Measurements from ENCODE around the gene INSYN2B. TPM values are rescaled to one million over a fixed set of nuclear protein-coding genes. Genes with fewer than 3 reads are reported as not detected.

The INSYN2B gene
- total RNA-seq, 3 donors from 2014 or later (not counting 1 experiment from before 2014, with no cell fraction given): not detected

GRCh38 chr5:169873642-169874041 lies 106.7 kb downstream of the INSYN2B start:
- no peak overlapping the region for H3K4me3 Mint-ChIP-seq
- Histone ChIP-seq H3K27ac (ENCODE audit: low read length) (no peak overlapping the region), H3K27me3 (ENCODE audit: control insufficient read depth, insufficient read depth, low read length) (no peaks in the 10 kb centered on the region), H3K4me1 (ENCODE audit: control insufficient read depth, insufficient read depth, low read length) (peaks cover 3% of the 10 kb centered on the region), H3K9me3 (ENCODE audit: control insufficient read depth, insufficient read depth, low read length) (no peaks in the 10 kb centered on the region), H3K4me3 (ENCODE audit: low read length) (no peak overlapping the region), H3K36me3 (ENCODE audit: control insufficient read depth, insufficient read depth, low read length) (peaks cover 6% of the 10 kb centered on the region)
- ATAC-seq (no peak), DNase-seq (no peak)
- peaks cover 40 to 50% of the 10 kb centered on the region in 2 donors for H3K4me1 Mint-ChIP-seq
- H3K9me3 Mint-ChIP-seq: no peaks in the 10 kb centered on the region
- WGBS (ENCODE audit: insufficient coverage): 95% methylated on average over 3 of the region's 5 CpGs
- H3K27me3 Mint-ChIP-seq (ENCODE audit: low read depth in 2 of 2): no peaks in the 10 kb centered on the region
- intact Hi-C loops (cut with micrococcal nuclease): no loop called here
- no peak for TF ChIP-seq CTCF (IDR thresholded peaks at IDR 0.05)
- H3K27ac Mint-ChIP-seq: no peak overlapping the region
- no peaks in the 10 kb centered on the region for H3K36me3 Mint-ChIP-seq

GRCh38 chr5:169871826-169872490 lies 108.3 kb downstream of the INSYN2B start:
- intact Hi-C loops (cut with micrococcal nuclease): no loop called here
- Mint-ChIP-seq H3K9me3 (no peaks in the 10 kb centered on the region), H3K4me3 (no peak overlapping the region), H3K36me3 (no peaks in the 10 kb centered on the region), H3K4me1 (peaks cover 40 to 57% of the 10 kb centered on the region in 2 donors), H3K27ac (peak overlapping the region in 1 of 2 donors; percentile 1), H3K27me3 (ENCODE audit: low read depth in 2 of 2) (no peaks in the 10 kb centered on the region)
- H3K27ac ChIP-seq (ENCODE audit: low read length): no peak overlapping the region
- ATAC-seq (no peak), DNase-seq (no peak)
- peaks cover 2% of the 10 kb centered on the region for H3K4me1 ChIP-seq (ENCODE audit: control insufficient read depth, insufficient read depth, low read length)
- H3K4me3 ChIP-seq (ENCODE audit: low read length): no peak overlapping the region
- 100% methylated on average over 5 of the region's 5 CpGs for WGBS (ENCODE audit: insufficient coverage)
- peaks cover 8% of the 10 kb centered on the region for H3K36me3 ChIP-seq (ENCODE audit: control insufficient read depth, insufficient read depth, low read length)
- TF ChIP-seq CTCF (IDR thresholded peaks at IDR 0.05): no peak
- no peaks in the 10 kb centered on the region for H3K27me3 ChIP-seq (ENCODE audit: control insufficient read depth, insufficient read depth, low read length)
- H3K9me3 ChIP-seq (ENCODE audit: control insufficient read depth, insufficient read depth, low read length): no peaks in the 10 kb centered on the region

GRCh38 chr5:169870211-169870610 lies 110.1 kb downstream of the INSYN2B start:
- peaks cover 32 to 60% of the 10 kb centered on the region in 2 donors for H3K4me1 Mint-ChIP-seq
- Histone ChIP-seq H3K9me3 (ENCODE audit: control insufficient read depth, insufficient read depth, low read length) (no peaks in the 10 kb centered on the region), H3K4me3 (ENCODE audit: low read length) (no peak overlapping the region), H3K36me3 (ENCODE audit: control insufficient read depth, insufficient read depth, low read length) (peaks cover 8% of the 10 kb centered on the region), H3K4me1 (ENCODE audit: control insufficient read depth, insufficient read depth, low read length) (no peaks in the 10 kb centered on the region), H3K27ac (ENCODE audit: low read length) (no peak overlapping the region), H3K27me3 (ENCODE audit: control insufficient read depth, insufficient read depth, low read length) (no peaks in the 10 kb centered on the region)
- no peaks in the 10 kb centered on the region for H3K27me3 Mint-ChIP-seq (ENCODE audit: low read depth in 2 of 2)
- ATAC-seq (no peak), DNase-seq (no peak)
- intact Hi-C loops (cut with micrococcal nuclease): no loop called here
- H3K36me3 Mint-ChIP-seq: no peaks in the 10 kb centered on the region
- H3K9me3 Mint-ChIP-seq: no peaks in the 10 kb centered on the region
- no peak overlapping the region for H3K27ac Mint-ChIP-seq
- no peak overlapping the region for H3K4me3 Mint-ChIP-seq
- WGBS (ENCODE audit: insufficient coverage): 93% methylated on average over 2 of the region's 2 CpGs
- no peak for TF ChIP-seq CTCF (IDR thresholded peaks at IDR 0.05)

GRCh38 chr5:169869066-169869465 lies 111.2 kb downstream of the INSYN2B start:
- no peak for TF ChIP-seq CTCF (IDR thresholded peaks at IDR 0.05)
- H3K36me3 Mint-ChIP-seq: no peaks in the 10 kb centered on the region

More at GRCh38 chr5:169869066-169869465, 111.2 kb downstream of the INSYN2B start:
- Mint-ChIP-seq H3K9me3 (no peaks in the 10 kb centered on the region), H3K4me3 (no peak overlapping the region), H3K4me1 (peaks cover 36 to 61% of the 10 kb centered on the region in 2 donors), H3K27ac (peak overlapping the region; percentile 27 to 28), H3K27me3 (ENCODE audit: low read depth in 2 of 2) (no peaks in the 10 kb centered on the region)
- ATAC-seq (no peak), DNase-seq (no peak)
- no peak overlapping the region for H3K4me3 ChIP-seq (ENCODE audit: low read length)
- intact Hi-C loops (cut with micrococcal nuclease): no loop called here
- peaks cover 8% of the 10 kb centered on the region for H3K36me3 ChIP-seq (ENCODE audit: control insufficient read depth, insufficient read depth, low read length)
- H3K9me3 ChIP-seq (ENCODE audit: control insufficient read depth, insufficient read depth, low read length): no peaks in the 10 kb centered on the region
- no peaks in the 10 kb centered on the region for H3K4me1 ChIP-seq (ENCODE audit: control insufficient read depth, insufficient read depth, low read length)
- no peaks in the 10 kb centered on the region for H3K27me3 ChIP-seq (ENCODE audit: control insufficient read depth, insufficient read depth, low read length)
- 100% methylated on average over 2 of the region's 3 CpGs for WGBS (ENCODE audit: insufficient coverage)
- no peak overlapping the region for H3K27ac ChIP-seq (ENCODE audit: low read length)

All from natural killer cell (primary cell).